H1 (cell line): ENCODE measurements around the gene PRKN. TPM values are rescaled to one million over a fixed set of nuclear protein-coding genes. Genes with fewer than 3 reads are reported as not detected.

ENCODE experiments used
- CTCF ChIA-PET: fragments of 300-600 bp; sonication (Branson Sonifier 250); formaldehyde crosslinking; loops from one replicate; lab custom pipeline; 2021; ENCODE audit not compliant: partially characterized antibody; lab: Charles Lee
- POLR2A ChIA-PET: fragments of 300-600 bp; sonication (Branson Sonifier 250); formaldehyde crosslinking; loops from one replicate; lab custom pipeline; 2021; ENCODE audit warnings: inconsistent platforms; ENCODE audit not compliant: partially characterized antibody; lab: Charles Lee
- DNase-seq, 2 experiments: peaks; one replicate each; pipeline versions ENCODE4 v3.0.0 to v3.0.0-alpha.2; 2010 to 2022; ENCODE audit warnings: low spot score in 2 of 2, low read depth in 1 of 2, mixed read lengths in 1 of 2
- FAIRE-seq: peaks from 2 replicates; lab custom pipeline; 2011; peaks lifted over from hg19 to GRCh38; lab: Jason Lieb, UNC
- H2AFZ ChIP-seq: 2 replicates; pipeline ENCODE4 v1.8.1; 2012; ENCODE audit warnings: low read length, inconsistent platforms
- H2AK5ac ChIP-seq: 2 replicates; pipeline ENCODE4 v1.6.1; 2013; ENCODE audit warnings: low read depth, low read length
- H2BK120ac ChIP-seq: replicated peaks from 2 replicates; pipeline ENCODE3; 2013; ENCODE audit warnings: low read depth, low read length, inconsistent platforms
- H2BK12ac ChIP-seq: 2 replicates; pipeline ENCODE4 v1.6.1; 2013; ENCODE audit warnings: low read depth, low read length
- H2BK15ac ChIP-seq: 2 replicates; pipeline ENCODE4 v1.6.1; 2013; ENCODE audit warnings: low read length
- H2BK20ac ChIP-seq: 2 replicates; pipeline ENCODE4 v1.6.1; 2013; ENCODE audit warnings: low read length
- H2BK5ac ChIP-seq: 2 replicates; pipeline ENCODE4 v1.6.1; 2013; ENCODE audit warnings: low read depth, low read length
- H3K14ac ChIP-seq: 2 replicates; pipeline ENCODE4 v1.6.1; 2013; ENCODE audit warnings: inconsistent platforms; ENCODE audit not compliant: insufficient read length
- H3K18ac ChIP-seq: 2 replicates; pipeline ENCODE4 v1.6.1; 2013; ENCODE audit warnings: low read length; ENCODE audit errors: extremely low read depth
- H3K23ac ChIP-seq: 2 replicates; pipeline ENCODE4 v1.6.1; 2013; ENCODE audit warnings: inconsistent platforms; ENCODE audit not compliant: insufficient read length
- H3K23me2 ChIP-seq: 2 replicates; pipeline ENCODE4 v1.6.1; 2013; ENCODE audit warnings: low read depth, low read length
- H3K27ac ChIP-seq: 2 replicates; pipeline ENCODE4 v1.6.1; 2011; ENCODE audit warnings: low read depth, low read length, inconsistent platforms
- H3K27me3 ChIP-seq, 4 experiments: replicated peaks in 1 of 4; 1 replicate in 1 of 4; 2 replicates in 3 of 4; pipeline versions ENCODE4 v1.6.1 to v1.8.1; 2011 to 2013; ENCODE audit warnings: low read length in 3 of 4, mild to moderate bottlenecking in 3 of 4, inconsistent platforms in 2 of 4, mixed read lengths in 2 of 4, moderate library complexity in 1 of 4; ENCODE audit not compliant: control insufficient read depth in 3 of 4, insufficient read depth in 3 of 4; ENCODE audit errors: extremely low read depth in 1 of 4
- H3K36me3 ChIP-seq, 4 experiments: 2 replicates each; pipeline versions ENCODE4 v1.6.1 to v1.8.1; 2011 to 2013; ENCODE audit warnings: mild to moderate bottlenecking in 4 of 4, low read length in 3 of 4, moderate library complexity in 2 of 4, control low read depth in 1 of 4, inconsistent platforms in 1 of 4; ENCODE audit not compliant: insufficient read depth in 4 of 4, control insufficient read depth in 2 of 4
- H3K4ac ChIP-seq: replicated peaks from 2 replicates; pipeline ENCODE3; 2013; ENCODE audit warnings: low read length, low read depth, mixed read lengths, inconsistent platforms; ENCODE audit not compliant: insufficient read length
- H3K4me1 ChIP-seq, 4 experiments: replicated peaks in 1 of 4; 1 replicate in 1 of 4; 2 replicates in 3 of 4; pipeline versions ENCODE4 v1.6.1 to v1.8.1; 2011 to 2013; ENCODE audit warnings: low read length in 3 of 4, inconsistent platforms in 2 of 4, mixed read lengths in 1 of 4; ENCODE audit not compliant: insufficient read depth in 4 of 4, control insufficient read depth in 3 of 4
- H3K4me2 ChIP-seq, 2 experiments: 2 replicates each; pipeline versions ENCODE4 v1.6.1 to v1.8.1; 2011 to 2013; ENCODE audit warnings: low read depth in 2 of 2, low read length in 2 of 2, control low read depth in 1 of 2, inconsistent platforms in 1 of 2, mild to moderate bottlenecking in 1 of 2; ENCODE audit not compliant: insufficient read depth in 1 of 2
- H3K4me3 ChIP-seq, 4 experiments: fragments of 200-600, 300-600 bp in 1 of 4; sonication (generic), shearing (Covaris generic), sonication (Bioruptor Twin) in 1 of 4; 2 replicates each; pipeline versions ENCODE4 v1.5.1 to v1.8.1; 2011 to 2016; ENCODE audit warnings: low read length in 4 of 4, low read depth in 3 of 4, control low read depth in 2 of 4, inconsistent platforms in 2 of 4, mild to moderate bottlenecking in 2 of 4, mixed read lengths in 1 of 4, moderate library complexity in 1 of 4; ENCODE audit not compliant: insufficient read depth in 2 of 4; ENCODE audit errors: extremely low read depth in 1 of 4
- H3K56ac ChIP-seq: replicated peaks from 2 replicates; pipeline ENCODE3; 2013; ENCODE audit warnings: low read depth, mild to moderate bottlenecking, mixed read lengths, low read length, inconsistent platforms; ENCODE audit not compliant: insufficient read length
- H3K79me1 ChIP-seq: 2 replicates; pipeline ENCODE4 v1.6.1; 2013; ENCODE audit warnings: low read depth, low read length, control low read depth
- H3K79me2 ChIP-seq, 2 experiments: 2 replicates each; pipeline versions ENCODE4 v1.6.1 to v1.8.1; 2012 to 2013; ENCODE audit warnings: low read length in 2 of 2, mild to moderate bottlenecking in 2 of 2, inconsistent platforms in 1 of 2; ENCODE audit not compliant: insufficient read depth in 2 of 2, control insufficient read depth in 1 of 2
- H3K9ac ChIP-seq, 4 experiments: replicated peaks in 1 of 4; 1 replicate in 1 of 4; 2 replicates in 3 of 4; pipeline versions ENCODE4 v1.6.1 to v1.8.1; 2011 to 2013; ENCODE audit warnings: low read depth in 3 of 4, low read length in 3 of 4, control low read depth in 2 of 4, mild to moderate bottlenecking in 2 of 4, moderate library complexity in 2 of 4, inconsistent platforms in 1 of 4; ENCODE audit errors: extremely low read depth in 1 of 4
- H3K9me3 ChIP-seq, 2 experiments: 2 replicates each; pipeline versions ENCODE4 v1.6.1 to v1.8.1; 2012 to 2013; ENCODE audit warnings: mild to moderate bottlenecking in 2 of 2, moderate library complexity in 2 of 2, control low read depth in 1 of 2, inconsistent platforms in 1 of 2, low read depth in 1 of 2, low read length in 1 of 2, mixed read lengths in 1 of 2; ENCODE audit not compliant: insufficient read depth in 2 of 2
- H4K20me1 ChIP-seq, 2 experiments: replicated peaks in 1 of 2; 2 replicates each; pipeline versions ENCODE3 to v1.8.1; 2011 to 2013; ENCODE audit warnings: inconsistent platforms in 2 of 2, low read length in 2 of 2, mild to moderate bottlenecking in 1 of 2; ENCODE audit not compliant: insufficient read depth in 2 of 2, control insufficient read depth in 1 of 2
- H4K5ac ChIP-seq: 2 replicates; pipeline ENCODE4 v1.6.1; 2013; ENCODE audit warnings: low read length, low read depth, mixed read lengths, inconsistent platforms; ENCODE audit not compliant: insufficient read length
- H4K8ac ChIP-seq: 2 replicates; pipeline ENCODE4 v1.8.0; 2013; ENCODE audit warnings: mild to moderate bottlenecking, moderate library complexity, low read length, inconsistent platforms; ENCODE audit not compliant: insufficient read depth; ENCODE audit errors: extremely low read depth
- H4K91ac ChIP-seq: replicated peaks from 2 replicates; pipeline ENCODE3; 2013; ENCODE audit warnings: low read length, mixed read lengths, inconsistent platforms; ENCODE audit not compliant: insufficient read length
- BCL11A ChIP-seq, 2 experiments: IDR thresholded peaks; one replicate each; pipeline ENCODE4 v1.6.1; 2011; ENCODE audit warnings: low read depth in 2 of 2, low read length in 2 of 2, mild to moderate bottlenecking in 2 of 2
- EGR1 ChIP-seq: IDR thresholded peaks from 2 replicates; pipeline ENCODE4 v1.6.1; 2011; ENCODE audit warnings: low read depth, low read length, borderline replicate concordance
- GTF2F1 ChIP-seq: IDR thresholded peaks from 2 replicates; pipeline ENCODE4 v1.6.1; 2012; ENCODE audit warnings: low read depth, low read length, improper control_type of control experiment, borderline replicate concordance
- HDAC6 ChIP-seq: IDR thresholded peaks from one replicate; pipeline ENCODE4 v1.7.1; 2012; ENCODE audit warnings: low read depth, mild to moderate bottlenecking, inconsistent platforms, low read length, moderate library complexity
- POLR2AphosphoS5 ChIP-seq: IDR thresholded peaks from 2 replicates; pipeline ENCODE4 v1.6.1; 2011; ENCODE audit warnings: low read depth, low read length
- RXRA ChIP-seq: IDR thresholded peaks from 2 replicates; pipeline ENCODE4 v1.6.1; 2011; ENCODE audit warnings: low read depth, mild to moderate bottlenecking, low read length, moderate library complexity; ENCODE audit not compliant: insufficient read depth
- SP4 ChIP-seq: IDR thresholded peaks from 2 replicates; pipeline ENCODE4 v1.6.1; 2012; ENCODE audit warnings: low read length, inconsistent platforms
- TAF1 ChIP-seq: IDR thresholded peaks from 2 replicates; pipeline ENCODE4 v1.6.1; 2011; ENCODE audit warnings: mild to moderate bottlenecking, low read depth, low read length
- WGBS, 2 experiments: shearing (Covaris generic) in 1 of 2; methylation state at CpG; one replicate each; pipeline versions ENCODE4 v1.1.6 to v1.1.7; 2013 to 2015; ENCODE audit warnings: low lambda C conversion rate in 2 of 2, mixed read lengths in 2 of 2, inconsistent platforms in 1 of 2, low coverage in 1 of 2, missing lambda C conversion rate in 1 of 2; ENCODE audit not compliant: insufficient replicate concordance in 2 of 2, insufficient coverage in 1 of 2, insufficient read length in 1 of 2; ENCODE audit errors: extremely low coverage in 1 of 2, missing lambda C conversion rate in 1 of 2; 5-methylcytosine and 5-hydroxymethylcytosine counted together
- polyA plus RNA-seq, 7 experiments: library from polyadenylated mRNA; depleted of rRNA in 3 of 7; stranded (reverse) in 5 of 7; unstranded in 2 of 7; fragments of >200 nt in 5 of 7; fragments of 200-250 nt in 2 of 7; gene quantifications; 1 replicate in 5 of 7; 2 replicates in 1 of 7; 4 replicates in 1 of 7; pipeline versions ENCODE4 v1.2.1 to v1.2.3, GENCODE V29; 2011 to 2013; ENCODE audit warnings: missing spikeins in 2 of 7, mixed read lengths in 2 of 7
- total RNA-seq: library from RNA; stranded (reverse); fragmentation: NEBNext Ultra II Directional; extraction: Animal tissue kit (Norgen Biotek cat#: 25700); gene quantifications from 2 replicates; pipeline ENCODE4 v1.2.1, GENCODE V29; 2021

Gene PRKN
- total and polyA plus RNA-seq, 2 of the 8 experiments (the other 6 are each of a cell fraction or from before 2014, with no cell fraction given), result 0.13 to 0.29 TPM

DNA sequence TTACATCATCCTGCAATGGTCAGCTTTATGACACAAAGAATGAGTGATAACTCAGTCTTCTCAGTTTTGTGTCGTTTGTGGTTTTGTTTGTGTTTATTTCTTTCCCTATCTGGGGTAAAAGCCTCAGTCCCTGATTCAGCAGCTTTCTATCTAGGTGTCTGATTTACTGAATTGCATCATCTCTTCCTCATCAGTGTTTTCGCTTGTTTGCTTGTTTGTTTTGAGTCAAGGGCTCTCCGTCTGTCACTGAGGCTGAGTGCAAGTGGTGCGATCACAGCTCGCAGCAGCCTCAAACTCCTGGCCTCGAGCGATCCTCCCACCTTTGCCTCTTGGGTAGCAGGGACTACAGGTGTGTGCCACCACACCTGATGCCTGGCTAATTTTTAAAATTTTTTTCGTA, 548.9 kb downstream of the PRKN start:
- FAIRE-seq (no peak), DNase-seq (no peak)
- H3K4me1 ChIP-seq, result no peaks in the 10 kb centered on the region
- no peak overlapping the region for H2BK120ac ChIP-seq
- no peak overlapping the region for H2BK12ac ChIP-seq
- WGBS, 2 experiments, result 91% methylated on average over 8 of the region's 8 CpGs; no CpG with 5 or more reads in 1 of the 2 experiments
- H2AFZ ChIP-seq, result no peak overlapping the region
- no peaks in the 10 kb centered on the region for H3K79me1 ChIP-seq
- H3K27ac ChIP-seq, result no peak overlapping the region
- H4K91ac ChIP-seq, result no peak overlapping the region
- H3K23ac ChIP-seq, result no peak overlapping the region
- H3K9me3 ChIP-seq, result no peaks in the 10 kb centered on the region
- H2BK15ac ChIP-seq, result no peak overlapping the region
- no peaks in the 10 kb centered on the region for H3K36me3 ChIP-seq
- no peak overlapping the region for H2BK5ac ChIP-seq
- ChIA-PET CTCF (interaction anchor here (0.8 to 1.5 kb wide), 6 partner anchors 8 to 77 kb away, joined by 3 to 5 read pairs (median 4); no protein-coding TSS in a partner anchor), POLR2A (no interaction called here)
- H3K18ac ChIP-seq, result no peak overlapping the region
- no peak overlapping the region for H3K9ac ChIP-seq
- no peak overlapping the region for H3K4me2 ChIP-seq
- no peak overlapping the region for H3K56ac ChIP-seq
- H2BK20ac ChIP-seq, result no peak overlapping the region
- TF ChIP-seq POLR2AphosphoS5 (no peak), EGR1 (no peak), HDAC6 (no peak), GTF2F1 (no peak), BCL11A (IDR thresholded peaks at IDR 0.05; ENCODE audit: low read depth in 2 of 2, low read length in 2 of 2) (no peak), RXRA (no peak), SP4 (no peak), TAF1 (no peak)
- no peak overlapping the region for H2AK5ac ChIP-seq
- H3K4ac ChIP-seq, result no peak overlapping the region
- H4K8ac ChIP-seq, result no peak overlapping the region
- no peak overlapping the region for H3K4me3 ChIP-seq
- no peaks in the 10 kb centered on the region for H3K27me3 ChIP-seq
- no peak overlapping the region for H4K5ac ChIP-seq
- H3K23me2 ChIP-seq, result no peaks in the 10 kb centered on the region
- no peaks in the 10 kb centered on the region for H3K79me2 ChIP-seq
- H4K20me1 ChIP-seq, result no peaks in the 10 kb centered on the region
- no peak overlapping the region for H3K14ac ChIP-seq
